Fibroblast of skin of left biceps (primary cell): ENCODE results near the gene COL6A1.

Experiments used
- DNase-seq, 2 experiments: peaks; one replicate each; pipeline ENCODE4 v3.0.0-alpha.2; 2013; ENCODE audit warnings: low read depth in 2 of 2

Gene COL6A1

GRCh38 chr21:46006547-46007491, 25.2 kb downstream of the COL6A1 start:
- no peak for DNase-seq

GRCh38 chr21:46007492-46007868, 25.9 kb downstream of the COL6A1 start:
- DNase-seq, result no peak

- no peak for DNase-seq
These were observed 27.5 kb downstream of the COL6A1 start for GRCh38 chr21:46008893-46009621.

- no peak for DNase-seq
These were observed 28.6 kb downstream of the COL6A1 start for GRCh38 chr21:46009951-46010705.

GRCh38 chr21:46011267-46011967, 29.8 kb downstream of the COL6A1 start:
- DNase-seq, result no peak

- no peak for DNase-seq
These were observed 30.6 kb downstream of the COL6A1 start for GRCh38 chr21:46012154-46012553.

GRCh38 chr21:46014828-46015227, 33.3 kb downstream of the COL6A1 start:
- no peak for DNase-seq

- no peak for DNase-seq
These were observed 35.6 kb downstream of the COL6A1 start for GRCh38 chr21:46017148-46017547.

GRCh38 chr21:46017695-46018094, 36.1 kb downstream of the COL6A1 start:
- DNase-seq, result no peak

- DNase-seq, result no peak
These were observed 37.0 kb downstream of the COL6A1 start for GRCh38 chr21:46018615-46019014.

- no peak for DNase-seq
These were observed 39.0 kb downstream of the COL6A1 start for GRCh38 chr21:46020581-46020980.

GRCh38 chr21:46021398-46021797, 39.8 kb downstream of the COL6A1 start:
- no peak for DNase-seq

GRCh38 chr21:46021978-46022544, 40.5 kb downstream of the COL6A1 start:
- DNase-seq, result no peak

- no peak for DNase-seq
These were observed 41.3 kb downstream of the COL6A1 start for GRCh38 chr21:46022551-46023525.

- no peak for DNase-seq
These were observed 42.0 kb downstream of the COL6A1 start for GRCh38 chr21:46023555-46023954.

- DNase-seq, result no peak
These were observed 42.6 kb downstream of the COL6A1 start for GRCh38 chr21:46024141-46024540.

GRCh38 chr21:46025113-46025770, 43.7 kb downstream of the COL6A1 start:
- peak; percentile 69 to 75 for DNase-seq

- no peak for DNase-seq
These were observed 46.4 kb downstream of the COL6A1 start for GRCh38 chr21:46027851-46028493.

- DNase-seq, result peak in 1 of 2 experiments; percentile 23
These were observed 47.1 kb downstream of the COL6A1 start for GRCh38 chr21:46028573-46029091.
